GM12872 (cell line): ENCODE measurements around the gene C16orf95.

Experiments used
- CTCF ChIP-seq: IDR thresholded peaks from 3 replicates; pipeline ENCODE4 v1.5.1; 2011; ENCODE audit warnings: low read depth, mild to moderate bottlenecking, low read length, moderate library complexity; ENCODE audit not compliant: insufficient read depth

The C16orf95 gene

GRCh38 chr16:87338155-87338765, 21.1 kb upstream of the C16orf95 start:
- no peak for TF ChIP-seq CTCF

- TF ChIP-seq CTCF: no peak
Observed at GRCh38 chr16:87337262-87337771, 20.1 kb upstream of the C16orf95 start.

GRCh38 chr16:87336434-87337240, 19.4 kb upstream of the C16orf95 start:
- TF ChIP-seq CTCF: no peak

- no peak for TF ChIP-seq CTCF
Observed at GRCh38 chr16:87335625-87336433, 18.6 kb upstream of the C16orf95 start.

GRCh38 chr16:87334651-87335624, 17.7 kb upstream of the C16orf95 start:
- TF ChIP-seq CTCF: no peak

- TF ChIP-seq CTCF: no peak
Observed at GRCh38 chr16:87333581-87334331, 16.6 kb upstream of the C16orf95 start.
